GM18507 (cell line): ENCODE data around the gene ADAMTS1.

ENCODE experiments used
- DNase-seq: peaks from one replicate; pipeline ENCODE4 v3.0.0; 2011; ENCODE audit warnings: low read depth; ENCODE audit not compliant: insufficient read length; ENCODE audit errors: extremely low spot score
- FAIRE-seq: peaks from 2 replicates; lab custom pipeline; 2011; peaks lifted over from hg19 to GRCh38; lab: Jason Lieb, UNC

Gene ADAMTS1

DNA sequence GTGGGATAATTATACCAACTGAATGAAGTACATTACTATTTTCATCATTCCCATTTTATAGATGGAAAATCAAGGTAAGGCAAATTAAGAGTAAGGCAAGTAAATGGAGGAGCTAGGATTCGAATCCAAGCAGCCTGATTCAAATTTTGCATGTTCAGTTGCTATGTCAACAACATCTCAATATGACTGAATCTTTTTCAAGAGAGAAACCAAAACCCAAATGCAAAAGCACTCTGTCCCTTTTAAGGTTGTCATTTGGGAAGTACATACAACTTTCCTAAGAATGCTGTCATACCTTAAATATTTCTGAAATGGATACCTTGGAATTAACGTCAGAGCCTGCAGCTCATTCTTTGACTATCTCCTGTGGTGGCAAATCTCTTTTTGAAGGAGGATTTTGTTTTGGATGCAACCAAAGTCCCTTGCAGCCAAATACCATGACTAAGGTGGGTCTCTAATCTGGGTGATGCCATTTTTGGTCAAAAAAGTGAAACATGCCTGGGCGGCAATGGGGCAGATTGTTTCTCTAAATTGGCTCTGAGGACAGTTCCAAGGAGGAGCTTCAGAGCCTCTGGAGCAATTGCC, 25.4 kb downstream of the ADAMTS1 start:
- FAIRE-seq (no peak), DNase-seq (no peak)

GRCh38 chr21:26818906-26819305, 26.3 kb downstream of the ADAMTS1 start:
- FAIRE-seq = no peak
- DNase-seq = no peak

- FAIRE-seq = no peak
- DNase-seq = no peak
Measured at GRCh38 chr21:26815197-26815596, 30.0 kb downstream of the ADAMTS1 start.

- DNase-seq = no peak
- FAIRE-seq = no peak
Measured at GRCh38 chr21:26814386-26814785, 30.8 kb downstream of the ADAMTS1 start.

- FAIRE-seq (no peak), DNase-seq (no peak)
Measured at GRCh38 chr21:26813426-26813998, 31.7 kb downstream of the ADAMTS1 start.

- no peak for FAIRE-seq
- DNase-seq = no peak
Measured at GRCh38 chr21:26812173-26812572, 33.0 kb downstream of the ADAMTS1 start.

DNA sequence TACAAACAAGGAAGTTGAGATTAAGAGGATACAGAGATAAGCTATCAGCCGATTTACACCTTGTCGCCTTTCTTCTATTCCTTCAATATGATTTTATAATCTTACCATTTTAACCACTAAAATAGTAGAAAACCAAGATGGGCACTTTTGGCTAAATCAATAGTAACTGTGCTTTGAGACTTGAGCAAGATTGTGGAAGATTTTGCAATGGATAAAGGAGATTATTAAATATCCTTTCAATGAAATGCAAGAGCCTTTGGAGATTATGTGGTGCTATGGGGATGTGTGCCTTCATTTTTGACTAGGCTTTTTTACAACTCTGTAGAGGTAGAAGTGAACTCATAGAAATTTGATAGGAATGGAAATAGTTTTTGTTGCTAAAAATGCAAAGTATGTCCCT, 33.7 kb downstream of the ADAMTS1 start:
- DNase-seq = no peak
- no peak for FAIRE-seq

GRCh38 chr21:26810676-26811415, 34.4 kb downstream of the ADAMTS1 start:
- DNase-seq = no peak
- no peak for FAIRE-seq

DNA sequence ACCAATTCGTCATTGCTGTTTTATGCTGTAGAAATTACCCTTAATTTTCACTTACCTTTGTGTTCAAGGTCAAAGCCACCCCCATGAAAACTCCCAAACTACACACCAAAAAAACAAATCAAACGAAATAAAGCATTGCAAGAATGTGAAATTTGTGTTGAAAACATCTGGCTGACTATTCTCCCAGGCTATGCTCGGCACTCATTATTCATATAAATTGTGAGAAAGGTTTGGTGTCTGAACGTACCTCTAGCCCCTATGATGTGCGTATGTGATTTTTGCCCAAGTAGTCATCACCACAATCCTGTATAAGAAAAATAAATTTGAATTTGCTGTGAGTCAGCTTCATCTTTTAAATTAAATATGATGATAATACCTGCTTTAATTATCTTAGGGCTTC, 34.9 kb downstream of the ADAMTS1 start:
- no peak for DNase-seq
- no peak for FAIRE-seq

GRCh38 chr21:26809745-26810144, 35.5 kb downstream of the ADAMTS1 start:
- no peak for DNase-seq
- FAIRE-seq = no peak

- FAIRE-seq = no peak
- DNase-seq = no peak
Measured at GRCh38 chr21:26806801-26807295, 38.4 kb downstream of the ADAMTS1 start.

DNA sequence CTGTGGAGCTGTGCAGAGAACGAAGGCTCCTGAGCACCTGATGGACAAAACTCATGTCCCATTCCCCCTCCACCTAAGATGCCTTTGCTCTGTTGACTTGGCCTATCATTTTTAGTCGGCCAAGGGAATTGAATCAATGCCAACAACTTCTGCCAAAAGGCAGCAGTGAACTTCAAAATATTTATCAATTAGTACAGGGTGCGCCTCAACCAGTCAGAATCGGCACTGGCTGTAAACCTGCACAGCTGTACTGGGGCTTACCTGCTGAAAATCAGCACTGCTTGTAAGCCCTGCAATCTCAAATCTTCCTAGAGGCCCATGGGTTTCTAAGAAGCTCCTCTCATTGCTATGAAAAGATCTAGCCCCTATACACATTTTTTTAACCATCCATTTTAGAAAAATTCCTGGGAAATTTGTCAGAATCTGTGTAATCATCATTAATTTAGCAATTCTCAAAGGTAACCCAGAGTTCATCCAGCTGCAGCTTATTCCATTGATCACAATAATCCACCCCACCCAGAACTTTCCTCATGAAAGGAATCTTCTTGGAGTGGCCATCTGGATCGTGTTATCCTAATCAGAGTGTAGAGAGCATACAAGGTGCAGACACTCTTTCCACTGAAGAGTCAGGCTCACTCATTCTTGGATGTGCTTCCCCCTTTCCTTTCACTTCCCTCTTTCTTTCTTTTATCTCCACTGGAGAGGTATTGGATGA, 40.2 kb downstream of the ADAMTS1 start:
- FAIRE-seq (no peak), DNase-seq (no peak)

DNA sequence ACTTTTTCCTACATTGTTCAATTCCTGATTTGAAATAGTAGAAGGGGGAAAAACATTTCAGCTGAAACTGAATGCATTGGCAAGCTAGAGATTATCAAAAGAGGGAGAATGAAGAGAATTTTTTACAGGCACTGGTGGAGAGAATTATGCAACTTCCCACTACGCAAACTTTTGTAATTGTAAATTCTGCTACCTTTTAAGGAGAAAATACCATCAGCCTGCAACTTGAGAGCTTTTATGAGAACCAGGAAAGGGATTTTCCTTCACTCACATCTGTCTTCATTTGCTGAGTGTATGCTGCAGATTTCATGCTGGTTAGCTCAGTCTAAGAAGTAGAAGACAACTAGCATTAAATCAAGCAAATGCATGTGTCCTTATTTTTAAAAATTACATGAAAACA, 43.7 kb downstream of the ADAMTS1 start:
- FAIRE-seq (no peak), DNase-seq (no peak)

DNA sequence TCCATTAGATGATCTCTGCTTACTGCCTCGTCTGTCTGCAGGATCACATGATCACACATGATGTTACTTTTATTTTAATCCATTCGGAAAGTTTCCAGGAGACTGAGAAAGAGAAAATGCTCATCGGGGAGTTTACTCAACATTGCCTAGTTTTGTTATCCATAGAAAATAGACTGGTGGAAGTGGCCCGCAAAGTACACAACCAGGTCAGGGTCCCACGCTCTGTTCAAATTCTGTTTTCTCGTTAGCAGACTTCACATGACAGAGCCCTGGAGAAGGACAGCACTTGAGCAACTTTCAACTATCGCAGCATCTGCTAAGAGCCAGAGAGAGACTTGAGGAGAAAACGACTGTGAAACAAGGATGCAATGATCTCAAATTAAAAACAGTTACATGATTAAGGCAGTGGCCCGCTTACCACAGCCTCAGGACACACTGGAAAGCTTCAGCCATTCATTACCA, 44.2 kb downstream of the ADAMTS1 start:
- FAIRE-seq (no peak), DNase-seq (no peak)

DNA sequence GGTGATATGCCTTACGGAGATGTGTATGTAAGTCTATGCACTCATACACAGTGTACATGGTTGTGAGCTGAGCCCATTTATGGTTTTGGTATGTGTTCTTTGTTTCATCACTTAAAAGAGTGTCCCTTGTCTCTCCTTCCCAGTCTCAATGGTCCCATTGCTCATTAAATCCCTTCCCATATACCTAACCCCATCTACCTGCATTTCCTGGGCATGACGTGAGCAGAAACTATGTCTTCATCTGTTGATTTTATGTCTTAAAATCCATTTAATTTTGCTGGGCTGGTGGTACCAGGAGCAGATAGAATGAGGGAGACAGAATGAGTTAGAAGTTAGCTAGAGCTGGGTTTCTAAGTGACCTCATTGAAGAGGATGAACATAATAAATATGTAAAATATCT, 44.8 kb downstream of the ADAMTS1 start:
- FAIRE-seq = no peak

GRCh38 chr21:26800001-26800400, 45.2 kb downstream of the ADAMTS1 start:
- no peak for FAIRE-seq

More for the DNA sequence above, 44.8 kb downstream of the ADAMTS1 start:
- no peak for DNase-seq

GRCh38 chr21:26798856-26799751, 46.1 kb downstream of the ADAMTS1 start:
- DNase-seq (no peak), FAIRE-seq (no peak)

More at GRCh38 chr21:26800001-26800400, 45.2 kb downstream of the ADAMTS1 start:
- DNase-seq = no peak

GRCh38 chr21:26797878-26798456, 47.2 kb downstream of the ADAMTS1 start:
- FAIRE-seq (no peak), DNase-seq (no peak)

DNA sequence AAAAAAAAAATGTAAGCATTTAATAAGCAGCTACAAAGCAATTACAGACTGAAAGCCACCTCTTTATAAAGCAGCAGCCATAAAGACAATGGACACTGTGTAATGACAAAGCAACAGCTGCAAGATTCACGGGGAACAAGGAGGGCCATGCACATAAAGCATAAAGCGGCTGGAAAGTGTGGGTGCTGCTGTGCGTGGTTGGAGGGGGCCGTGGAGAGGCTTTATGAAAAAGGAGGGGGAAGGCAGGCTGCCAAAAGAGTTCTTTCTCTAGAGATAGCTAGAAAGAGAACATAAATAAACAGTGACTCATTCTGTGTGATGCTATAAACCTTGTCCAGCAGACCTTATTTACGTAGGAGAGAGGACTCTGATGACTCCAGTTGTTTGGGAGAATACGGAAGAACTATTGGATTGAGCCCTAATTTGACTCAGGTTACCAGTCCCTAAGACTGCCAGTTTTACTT, 49.3 kb downstream of the ADAMTS1 start:
- FAIRE-seq (no peak), DNase-seq (no peak)
